Measurements from ENCODE around the gene CCR8.

The CCR8 gene

DNA sequence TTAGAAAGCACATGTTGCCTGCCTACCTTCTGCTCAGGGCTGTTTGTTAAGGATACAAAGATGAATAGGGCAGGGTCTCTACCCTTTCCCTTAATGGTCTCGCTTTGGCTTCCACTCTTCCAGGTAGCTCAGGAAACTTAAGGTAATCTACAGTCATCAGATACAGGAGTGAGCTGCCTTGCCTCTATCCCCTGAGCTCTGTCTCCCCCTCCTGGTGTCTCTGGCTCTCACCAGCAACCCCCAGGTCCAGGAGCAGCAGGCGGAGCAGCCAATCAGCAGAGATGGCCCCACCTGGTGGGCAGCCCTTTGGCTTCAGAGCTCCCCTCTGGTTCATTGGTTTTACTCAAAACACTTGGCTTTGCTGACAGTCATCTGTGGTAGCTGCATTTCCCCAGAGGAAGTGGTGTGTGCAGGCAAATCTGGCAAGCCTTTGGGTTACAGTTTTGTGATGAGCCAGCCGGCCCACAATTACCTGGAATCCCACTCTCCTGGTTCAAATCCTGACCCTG lies 41.2 kb upstream of the CCR8 start:
- Histone ChIP-seq H3K27ac (ENCODE audit: low read length) (peak overlapping the region; percentile 86; the same call in 1 of the 2 replicates), H3K9me2 (replicated peaks; ENCODE audit: insufficient read depth, low read length) (no peaks in the 10 kb centered on the region), H3K9me3 (replicated peaks; ENCODE audit: insufficient read depth, low read length) (no peaks in the 10 kb centered on the region), H3K9ac (ENCODE audit: low read length) (no peak overlapping the region; the same call in 1 of the 2 replicates), H4K20me1 (ENCODE audit: insufficient read depth, low read length) (no peaks in the 10 kb centered on the region), H3K4me2 (ENCODE audit: low read depth, low read length) (peak overlapping the region; percentile 12; the same call in 1 of the 2 replicates), H3K4me1 (ENCODE audit: low read length) (peaks cover 59% of the 10 kb centered on the region), H3F3A (ENCODE audit: insufficient read depth, low read length) (peaks cover 24% of the 10 kb centered on the region), H2AFZ (ENCODE audit: low read length) (no peak overlapping the region), H3K36me3 (replicated peaks; ENCODE audit: insufficient read depth, low read length) (no peaks in the 10 kb centered on the region), H3K4me3 (ENCODE audit: low read length) (no peak overlapping the region), H3K79me2 (ENCODE audit: low read length) (no peaks in the 10 kb centered on the region), H3K27me3 (replicated peaks; ENCODE audit: insufficient read depth, low read length) (no peaks in the 10 kb centered on the region)
- peak; percentile 97 for DNase-seq
- TF ChIP-seq, protein P1, sequence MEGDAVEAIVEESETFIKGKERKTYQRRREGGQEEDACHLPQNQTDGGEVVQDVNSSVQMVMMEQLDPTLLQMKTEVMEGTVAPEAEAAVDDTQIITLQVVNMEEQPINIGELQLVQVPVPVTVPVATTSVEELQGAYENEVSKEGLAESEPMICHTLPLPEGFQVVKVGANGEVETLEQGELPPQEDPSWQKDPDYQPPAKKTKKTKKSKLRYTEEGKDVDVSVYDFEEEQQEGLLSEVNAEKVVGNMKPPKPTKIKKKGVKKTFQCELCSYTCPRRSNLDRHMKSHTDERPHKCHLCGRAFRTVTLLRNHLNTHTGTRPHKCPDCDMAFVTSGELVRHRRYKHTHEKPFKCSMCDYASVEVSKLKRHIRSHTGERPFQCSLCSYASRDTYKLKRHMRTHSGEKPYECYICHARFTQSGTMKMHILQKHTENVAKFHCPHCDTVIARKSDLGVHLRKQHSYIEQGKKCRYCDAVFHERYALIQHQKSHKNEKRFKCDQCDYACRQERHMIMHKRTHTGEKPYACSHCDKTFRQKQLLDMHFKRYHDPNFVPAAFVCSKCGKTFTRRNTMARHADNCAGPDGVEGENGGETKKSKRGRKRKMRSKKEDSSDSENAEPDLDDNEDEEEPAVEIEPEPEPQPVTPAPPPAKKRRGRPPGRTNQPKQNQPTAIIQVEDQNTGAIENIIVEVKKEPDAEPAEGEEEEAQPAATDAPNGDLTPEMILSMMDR (IDR thresholded peaks at IDR 0.05; ENCODE audit: low read length) = peak; percentile 98
- TF ChIP-seq EZH2phosphoT487 (IDR thresholded peaks at IDR 0.05; ENCODE audit: low read length) = no peak

DNA sequence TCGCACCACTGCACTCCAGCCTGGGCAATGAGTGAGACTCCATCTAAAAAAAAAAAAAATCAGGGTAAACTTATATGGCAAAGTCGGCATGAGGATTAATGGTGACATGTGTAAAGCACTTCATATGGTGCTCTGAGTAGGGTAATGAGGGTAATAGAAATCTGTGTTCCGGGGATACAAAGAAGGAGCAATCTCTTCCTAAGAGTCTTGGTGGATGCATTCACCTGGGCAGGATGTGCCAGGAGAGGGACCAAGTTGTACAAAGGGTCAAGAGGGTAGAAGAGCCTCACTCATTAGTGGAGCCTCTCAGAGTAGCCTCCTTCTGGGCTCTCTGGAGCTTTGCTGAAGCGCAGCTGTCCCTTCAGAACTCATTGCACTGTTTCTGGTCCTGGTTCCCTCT lies 40.4 kb upstream of the CCR8 start:
- H4K20me1 ChIP-seq (ENCODE audit: insufficient read depth, low read length) = no peaks in the 10 kb centered on the region
- peaks cover 24% of the 10 kb centered on the region for H3F3A ChIP-seq (ENCODE audit: insufficient read depth, low read length)
- no peak for DNase-seq
- H3K9me3 ChIP-seq (replicated peaks; ENCODE audit: insufficient read depth, low read length) = no peaks in the 10 kb centered on the region
- no peaks in the 10 kb centered on the region for H3K27me3 ChIP-seq (replicated peaks; ENCODE audit: insufficient read depth, low read length)
- peak overlapping the region; percentile 44; the same call in 1 of the 2 replicates for H3K27ac ChIP-seq (ENCODE audit: low read length)
- no peak overlapping the region for H3K4me3 ChIP-seq (ENCODE audit: low read length)
- no peaks in the 10 kb centered on the region for H3K79me2 ChIP-seq (ENCODE audit: low read length)
- H3K36me3 ChIP-seq (replicated peaks; ENCODE audit: insufficient read depth, low read length) = no peaks in the 10 kb centered on the region
- no peak overlapping the region for H3K4me2 ChIP-seq (ENCODE audit: low read depth, low read length)
- TF ChIP-seq EZH2phosphoT487 (IDR thresholded peaks at IDR 0.05; ENCODE audit: low read length) (no peak), EZH2 (optimal IDR thresholded peaks at IDR 0.05; ENCODE audit: low read depth, low read length) (no peak)
- TF ChIP-seq, protein P1 (IDR thresholded peaks at IDR 0.05; ENCODE audit: low read length) = no peak
- H2AFZ ChIP-seq (ENCODE audit: low read length) = no peak overlapping the region
- no peak overlapping the region for H3K9ac ChIP-seq (ENCODE audit: low read length)
- H3K4me1 ChIP-seq (ENCODE audit: low read length) = peaks cover 59% of the 10 kb centered on the region
- H3K9me2 ChIP-seq (replicated peaks; ENCODE audit: insufficient read depth, low read length) = no peaks in the 10 kb centered on the region

DNA sequence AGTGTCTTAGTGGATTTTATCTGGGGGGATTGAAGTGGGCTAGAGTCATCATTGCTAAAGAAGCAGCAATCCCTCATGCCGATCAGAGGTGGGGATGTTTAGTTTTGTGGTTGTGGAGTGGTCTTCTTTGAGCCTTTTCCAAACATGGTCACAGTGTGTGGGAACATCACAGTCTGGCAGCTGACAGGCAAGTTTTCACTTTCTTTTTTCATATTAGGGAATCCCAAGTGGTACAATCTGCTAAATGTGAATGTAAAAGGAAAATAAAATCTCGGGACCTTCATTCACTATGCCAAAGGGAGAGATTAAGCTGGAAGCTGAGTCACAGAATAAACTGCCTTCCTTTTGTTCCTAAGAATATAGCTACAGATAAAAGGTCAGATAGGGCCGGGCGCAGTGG lies 39.3 kb upstream of the CCR8 start:
- Histone ChIP-seq H3F3A (ENCODE audit: insufficient read depth, low read length) (peaks cover 24% of the 10 kb centered on the region), H3K36me3 (replicated peaks; ENCODE audit: insufficient read depth, low read length) (no peaks in the 10 kb centered on the region), H2AFZ (ENCODE audit: low read length) (peak overlapping the region; percentile 63), H3K27me3 (replicated peaks; ENCODE audit: insufficient read depth, low read length) (no peaks in the 10 kb centered on the region), H3K9me2 (replicated peaks; ENCODE audit: insufficient read depth, low read length) (no peaks in the 10 kb centered on the region), H3K4me2 (ENCODE audit: low read depth, low read length) (peak overlapping the region; percentile 70; the same call in 1 of the 2 replicates), H4K20me1 (ENCODE audit: insufficient read depth, low read length) (no peaks in the 10 kb centered on the region), H3K9ac (ENCODE audit: low read length) (peak overlapping the region; percentile 18; the same call in 1 of the 2 replicates), H3K4me3 (ENCODE audit: low read length) (peak overlapping the region; percentile 13; the same call in 1 of the 2 replicates), H3K27ac (ENCODE audit: low read length) (peak overlapping the region; percentile 44; the same call in 1 of the 2 replicates), H3K9me3 (replicated peaks; ENCODE audit: insufficient read depth, low read length) (no peaks in the 10 kb centered on the region), H3K4me1 (ENCODE audit: low read length) (peaks cover 52% of the 10 kb centered on the region), H3K79me2 (ENCODE audit: low read length) (no peaks in the 10 kb centered on the region)
- TF ChIP-seq, protein P1 (IDR thresholded peaks at IDR 0.05; ENCODE audit: low read length) = no peak
- no peak for TF ChIP-seq EZH2 (optimal IDR thresholded peaks at IDR 0.05; ENCODE audit: low read depth, low read length)
- no peak for TF ChIP-seq EZH2phosphoT487 (IDR thresholded peaks at IDR 0.05; ENCODE audit: low read length)
- DNase-seq = peak; percentile 34

All from MM.1S (cell line).